C4-2B (cell line): ENCODE measurements around the gene ST7.

ENCODE experiments used
- ZFX ChIP-seq: fragments of 450-650 bp; IDR thresholded peaks from 2 replicates; pipeline ENCODE4 v1.6.1; 2017
- TF ChIP-seq, protein P1 (sequence below): fragments of 450-650 bp; conservative IDR thresholded peaks from 2 replicates; pipeline ENCODE4 v1.5.1; 2017; ENCODE audit warnings: mild to moderate bottlenecking

DNA sequence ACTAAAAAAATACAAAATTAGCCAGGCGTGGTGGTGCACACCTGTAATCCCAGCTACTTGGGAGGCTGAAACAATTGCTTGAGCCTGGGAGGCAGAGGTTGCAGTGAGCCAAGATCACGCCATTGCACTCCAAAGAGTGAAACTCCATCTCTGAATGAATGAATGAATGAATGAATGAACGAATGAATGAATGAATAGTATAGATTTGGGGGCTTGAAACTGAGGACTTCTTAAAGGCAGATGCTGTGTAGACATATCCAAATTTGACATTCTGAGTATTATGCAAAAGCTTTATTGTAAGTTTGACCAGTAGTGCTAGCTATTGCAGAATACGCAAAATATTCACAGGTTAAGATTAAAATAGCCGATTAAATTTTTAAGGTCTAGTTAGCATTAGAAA lies 30.8 kb upstream of the ST7 start:
- TF ChIP-seq, protein P1, sequence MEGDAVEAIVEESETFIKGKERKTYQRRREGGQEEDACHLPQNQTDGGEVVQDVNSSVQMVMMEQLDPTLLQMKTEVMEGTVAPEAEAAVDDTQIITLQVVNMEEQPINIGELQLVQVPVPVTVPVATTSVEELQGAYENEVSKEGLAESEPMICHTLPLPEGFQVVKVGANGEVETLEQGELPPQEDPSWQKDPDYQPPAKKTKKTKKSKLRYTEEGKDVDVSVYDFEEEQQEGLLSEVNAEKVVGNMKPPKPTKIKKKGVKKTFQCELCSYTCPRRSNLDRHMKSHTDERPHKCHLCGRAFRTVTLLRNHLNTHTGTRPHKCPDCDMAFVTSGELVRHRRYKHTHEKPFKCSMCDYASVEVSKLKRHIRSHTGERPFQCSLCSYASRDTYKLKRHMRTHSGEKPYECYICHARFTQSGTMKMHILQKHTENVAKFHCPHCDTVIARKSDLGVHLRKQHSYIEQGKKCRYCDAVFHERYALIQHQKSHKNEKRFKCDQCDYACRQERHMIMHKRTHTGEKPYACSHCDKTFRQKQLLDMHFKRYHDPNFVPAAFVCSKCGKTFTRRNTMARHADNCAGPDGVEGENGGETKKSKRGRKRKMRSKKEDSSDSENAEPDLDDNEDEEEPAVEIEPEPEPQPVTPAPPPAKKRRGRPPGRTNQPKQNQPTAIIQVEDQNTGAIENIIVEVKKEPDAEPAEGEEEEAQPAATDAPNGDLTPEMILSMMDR = no peak
- no peak for TF ChIP-seq ZFX
